GM18858 (cell line): ENCODE measurements around the gene GTF3C5.
"Not testable (repeated sequence)": the region's sequence is repeated elsewhere in the genome, so short reads cannot be mapped to it uniquely, and the experiment has no call there.

ENCODE experiments used
- ATAC-seq: cut with Tn5 transposase; IDR thresholded peaks from one replicate; pipeline ENCODE4 v1.9.1; 2021; ENCODE audit not compliant: unreplicated experiment

Gene GTF3C5

DNA sequence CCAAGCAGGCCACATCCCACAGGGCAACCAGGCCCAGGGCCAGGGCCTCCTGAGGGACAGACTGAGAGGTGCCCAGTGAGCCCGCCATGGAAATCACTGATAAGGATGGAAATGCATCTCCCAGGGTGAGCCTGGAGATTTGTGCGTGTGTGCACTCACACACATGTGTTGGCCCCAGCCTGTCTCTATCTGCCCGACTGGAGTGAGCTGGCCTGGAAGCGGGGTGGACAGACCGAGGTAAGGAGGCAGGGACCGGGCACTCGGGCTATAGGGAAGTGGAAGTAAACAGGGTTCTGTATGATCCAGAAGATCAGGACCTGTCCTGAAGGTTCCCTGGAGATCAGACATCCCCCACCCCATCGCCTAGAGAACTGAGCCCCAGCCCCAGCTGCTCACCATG lies 34.9 kb upstream of the GTF3C5 start:
- no peak for ATAC-seq

DNA sequence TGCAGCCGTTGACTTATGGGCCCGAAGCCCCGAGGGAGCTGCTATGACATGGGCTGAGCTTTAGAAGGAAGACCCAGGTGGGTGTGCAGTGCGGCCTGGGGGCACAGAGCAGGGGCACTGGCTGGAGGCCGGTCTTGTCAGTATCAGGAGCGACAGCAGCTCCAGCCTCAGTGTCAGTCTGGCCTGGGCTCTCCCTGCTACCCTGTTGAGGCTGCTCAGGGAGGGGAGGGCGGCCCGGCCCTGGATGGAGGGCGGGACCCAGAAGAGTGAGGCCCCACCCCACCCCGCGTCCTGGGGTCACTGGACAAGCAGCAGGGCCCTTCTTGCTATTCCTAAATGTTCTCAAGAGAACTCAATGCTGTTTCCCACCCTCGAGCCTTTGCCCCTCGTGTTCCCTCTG lies 34.3 kb upstream of the GTF3C5 start:
- no peak for ATAC-seq

DNA sequence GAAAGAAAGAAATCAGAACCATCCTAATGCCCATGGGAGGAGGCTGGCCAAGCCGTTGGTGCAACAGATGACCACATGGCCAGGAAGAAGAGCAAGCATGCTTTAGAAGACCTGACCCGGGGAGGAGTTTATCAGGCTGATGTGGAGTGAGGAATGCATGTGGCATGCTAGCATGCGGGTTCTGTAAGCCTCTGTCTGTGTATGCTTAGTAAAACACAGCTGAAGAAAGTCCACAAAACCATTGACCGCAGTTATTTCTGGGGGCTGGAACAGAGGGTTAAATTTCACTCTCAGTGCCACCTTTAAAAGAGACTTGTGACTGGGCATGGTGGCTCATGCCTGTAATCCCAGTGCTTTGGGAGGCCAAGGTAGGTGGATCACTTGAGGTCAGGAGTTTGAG lies 33.2 kb upstream of the GTF3C5 start:
- no peak for ATAC-seq

DNA sequence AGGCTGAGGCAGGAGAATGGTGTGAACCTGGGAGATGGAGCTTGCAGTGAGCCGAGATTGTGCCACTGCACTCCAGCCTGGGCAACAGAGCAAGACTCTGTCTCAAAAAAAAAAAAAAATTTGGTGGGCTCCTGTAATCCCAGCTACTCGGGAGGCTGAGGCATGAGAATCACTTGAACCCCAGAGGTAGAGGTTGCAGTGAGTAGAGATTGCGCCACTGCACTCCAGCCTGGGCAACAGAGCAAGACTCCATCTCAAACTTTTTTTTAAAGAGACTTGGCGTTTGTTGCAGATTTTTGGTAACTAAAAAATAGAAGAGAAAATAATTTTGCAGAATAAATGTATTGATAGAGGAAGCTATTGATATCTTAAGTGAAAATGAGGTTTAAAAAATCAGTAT lies 32.6 kb upstream of the GTF3C5 start:
- not testable (repeated sequence) for ATAC-seq

DNA sequence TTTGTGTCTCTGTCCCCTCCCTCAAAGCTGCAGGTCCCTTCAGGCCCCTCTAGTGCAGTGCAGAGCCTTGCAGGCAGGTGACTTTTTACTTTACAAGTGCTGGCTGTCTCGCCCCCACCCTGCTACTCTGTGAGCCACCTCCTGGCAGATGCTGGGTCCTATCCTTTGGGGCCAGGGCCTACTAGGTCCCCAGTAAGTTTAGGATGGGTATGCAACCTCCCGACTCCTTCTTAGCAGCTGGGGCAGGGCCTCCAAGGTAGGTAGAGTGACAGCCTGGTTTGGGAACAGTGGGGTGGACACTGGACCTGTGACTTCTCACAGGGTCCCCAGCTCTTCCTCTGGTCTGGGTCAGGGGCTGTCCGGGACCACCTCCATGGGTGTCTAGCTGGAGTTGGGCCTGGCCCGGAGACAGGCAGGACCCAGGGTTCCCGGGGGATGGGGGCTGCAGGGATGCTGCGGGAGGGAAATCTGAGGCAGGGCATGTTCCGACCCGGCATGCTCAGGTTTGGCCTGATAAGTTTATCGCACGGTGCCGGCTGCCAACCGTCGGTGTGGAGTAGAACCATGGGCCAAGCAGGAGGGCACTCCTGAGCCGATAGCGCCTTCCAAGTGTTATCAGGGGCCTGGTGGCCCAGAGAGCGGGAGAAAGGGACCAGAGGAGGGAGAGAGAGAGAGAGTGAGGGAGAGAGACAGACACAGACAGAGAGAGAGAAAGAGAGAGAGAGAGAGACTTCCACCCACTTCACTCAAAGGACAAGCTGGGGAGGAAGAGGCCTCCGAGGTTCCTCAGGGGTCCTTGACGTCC lies 31.8 kb upstream of the GTF3C5 start:
- ATAC-seq = no peak

DNA sequence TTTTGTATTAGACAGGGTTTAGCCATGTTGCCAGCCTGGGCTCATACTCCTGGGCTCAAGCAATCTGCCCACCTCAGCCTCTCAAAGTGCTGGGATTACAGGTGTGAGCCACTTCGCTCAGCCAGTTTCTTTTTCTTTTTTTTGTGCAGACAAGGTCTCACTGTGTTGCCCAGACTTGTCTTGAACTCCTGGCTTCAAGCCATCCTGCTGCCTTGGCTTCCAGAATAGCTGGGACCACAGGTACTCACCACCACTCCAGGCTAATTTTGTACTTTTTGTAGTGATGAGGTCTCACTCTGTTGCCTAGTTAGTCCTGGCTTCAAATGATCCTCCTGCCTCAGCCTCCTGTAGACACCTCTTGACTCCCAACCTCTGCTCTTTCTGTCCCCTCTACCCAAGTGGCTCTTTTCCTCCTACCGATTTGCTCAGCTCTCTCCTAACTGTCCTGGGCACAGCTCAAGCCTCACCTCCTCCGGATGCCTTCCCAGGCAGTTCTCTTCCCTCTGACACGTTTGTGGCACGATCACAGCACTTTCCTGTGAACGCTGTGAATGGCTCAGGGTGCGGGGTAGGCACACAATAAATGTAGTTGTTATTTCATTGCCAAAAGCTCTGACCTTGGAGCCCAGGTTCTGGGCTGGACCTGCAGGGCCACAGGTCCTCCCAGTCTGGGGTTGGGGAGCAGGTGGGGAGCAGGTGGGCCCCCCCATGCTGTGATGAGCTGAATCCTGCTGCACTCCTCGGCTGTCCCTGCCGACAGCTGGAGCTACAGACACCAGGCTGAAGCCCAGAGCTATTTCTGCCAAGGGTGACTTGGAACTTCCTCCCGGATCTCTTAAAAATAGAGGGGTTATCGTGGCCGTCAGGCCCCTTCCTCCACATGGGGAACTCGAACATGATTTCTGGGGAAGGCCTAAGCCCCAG lies 28.4 kb upstream of the GTF3C5 start:
- no peak for ATAC-seq

DNA sequence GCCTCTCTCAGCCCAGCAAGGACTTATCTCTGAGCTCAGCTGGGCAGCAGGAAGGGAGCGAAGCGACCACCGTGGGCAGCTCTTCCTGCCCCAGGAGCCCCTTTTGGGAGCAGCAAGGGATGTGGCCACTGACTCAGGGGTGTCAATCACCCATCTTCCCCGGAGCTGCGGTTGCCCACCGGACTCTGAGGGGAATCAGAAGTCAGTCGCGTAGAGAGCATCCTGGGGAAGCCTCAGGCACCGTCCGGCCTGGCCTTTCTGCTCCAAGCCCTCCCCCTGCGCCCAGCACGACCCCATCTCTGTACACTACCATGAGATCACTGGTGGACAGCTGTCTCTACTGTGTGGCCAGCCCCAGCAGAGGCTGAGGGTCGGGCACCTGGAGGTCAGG lies 27.7 kb upstream of the GTF3C5 start:
- ATAC-seq = no peak

DNA sequence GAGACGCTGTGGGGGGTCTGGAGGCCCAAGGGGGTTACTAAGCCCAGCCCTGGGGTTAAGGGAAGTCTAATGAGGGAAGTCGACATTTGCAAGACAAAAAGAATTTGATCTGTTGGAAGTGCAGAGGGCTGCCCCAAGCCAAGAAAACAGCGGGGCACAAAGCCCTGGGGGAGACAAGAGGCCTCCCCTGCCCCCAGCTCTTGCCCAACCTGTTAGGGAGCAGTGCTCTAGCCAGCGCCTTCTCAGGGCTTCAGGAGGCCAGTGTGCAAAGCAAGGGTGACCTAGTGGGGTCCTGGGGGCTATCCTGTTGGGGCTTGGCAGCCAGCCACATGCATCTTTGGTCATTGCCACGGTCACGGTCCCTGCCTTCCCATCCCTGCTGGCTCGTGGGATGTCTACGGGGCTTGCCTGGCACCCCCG lies 27.1 kb upstream of the GTF3C5 start:
- ATAC-seq = no peak

DNA sequence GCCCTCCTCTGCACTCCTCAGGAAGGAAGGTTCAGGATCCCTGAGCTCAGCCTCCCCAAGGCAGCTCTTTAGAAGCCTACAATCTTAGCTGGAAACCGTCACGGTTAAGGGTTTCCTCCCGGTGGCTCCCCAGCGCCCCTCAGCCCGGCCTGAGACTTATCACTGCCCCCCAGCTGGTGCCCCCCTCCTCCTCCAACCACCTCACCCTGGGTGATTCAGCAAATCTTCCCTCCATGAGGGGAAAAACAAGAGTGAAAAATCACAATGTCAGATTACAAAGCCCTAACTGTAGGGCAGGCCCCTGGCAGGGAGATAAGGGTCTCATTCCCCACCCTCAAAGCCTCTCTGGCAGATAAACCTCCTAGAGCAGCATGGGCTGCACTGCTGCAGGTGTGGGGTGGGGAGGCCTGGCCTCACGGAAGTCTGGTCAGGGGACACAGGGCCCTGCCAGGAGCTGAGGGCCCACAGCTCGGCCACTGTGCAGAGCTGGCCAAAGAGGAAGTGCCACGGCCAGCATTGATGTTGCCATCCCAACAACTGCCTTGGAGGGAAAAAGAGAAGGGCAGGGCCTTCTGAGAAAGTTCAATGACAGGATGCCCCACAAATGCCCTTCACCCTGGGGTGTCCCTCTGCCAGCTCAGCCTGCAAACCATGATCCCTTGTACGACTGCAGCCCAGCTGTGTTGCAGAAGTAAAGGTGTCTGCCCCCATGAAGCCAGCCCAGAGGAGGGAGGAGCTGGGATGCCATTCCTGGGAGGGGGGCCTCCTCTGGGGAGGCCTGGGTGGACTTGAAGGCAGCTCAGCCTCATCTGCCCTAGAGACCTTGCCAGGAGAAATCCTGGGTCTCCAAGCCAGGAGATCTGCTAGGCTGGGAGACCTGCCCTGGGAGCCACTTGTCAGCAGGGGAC lies 26.5 kb upstream of the GTF3C5 start:
- no peak for ATAC-seq

DNA sequence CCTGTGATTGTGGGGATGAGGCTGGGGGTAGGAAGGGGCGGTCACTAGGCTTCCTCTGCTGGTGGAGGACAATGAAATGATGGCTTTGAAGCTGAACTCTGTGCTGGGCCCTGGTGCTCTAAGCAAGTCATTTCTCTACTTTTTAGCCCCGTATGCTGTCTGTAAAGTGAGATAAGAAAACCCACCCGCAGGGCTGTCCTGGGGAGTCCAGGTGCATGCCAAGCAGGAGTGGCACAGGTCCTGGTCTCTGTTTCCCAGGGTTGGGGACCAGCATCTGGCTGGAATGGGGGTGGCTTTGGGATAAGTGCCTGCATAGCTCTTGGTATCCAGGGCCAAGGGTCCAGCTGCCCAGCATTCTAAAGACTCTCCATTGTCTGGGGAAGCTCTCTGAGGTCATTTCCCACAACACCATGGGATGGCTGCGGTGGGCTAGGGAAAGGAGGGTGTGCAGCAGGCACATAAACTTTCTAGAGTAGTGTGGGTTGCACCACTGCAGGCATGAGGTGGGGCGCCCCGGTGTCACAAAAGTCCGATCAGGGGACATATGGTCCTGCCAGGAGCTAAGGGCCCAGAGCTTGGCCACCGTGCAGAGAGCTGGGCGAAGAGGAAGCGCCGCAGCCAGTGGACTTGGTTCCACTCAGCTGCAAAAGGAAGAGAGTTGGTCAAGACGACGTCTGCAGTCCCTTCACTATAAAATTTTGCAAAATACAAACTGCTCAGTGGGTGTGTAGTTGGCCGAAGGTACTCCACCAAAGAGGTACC lies 25.6 kb upstream of the GTF3C5 start:
- ATAC-seq = no peak

DNA sequence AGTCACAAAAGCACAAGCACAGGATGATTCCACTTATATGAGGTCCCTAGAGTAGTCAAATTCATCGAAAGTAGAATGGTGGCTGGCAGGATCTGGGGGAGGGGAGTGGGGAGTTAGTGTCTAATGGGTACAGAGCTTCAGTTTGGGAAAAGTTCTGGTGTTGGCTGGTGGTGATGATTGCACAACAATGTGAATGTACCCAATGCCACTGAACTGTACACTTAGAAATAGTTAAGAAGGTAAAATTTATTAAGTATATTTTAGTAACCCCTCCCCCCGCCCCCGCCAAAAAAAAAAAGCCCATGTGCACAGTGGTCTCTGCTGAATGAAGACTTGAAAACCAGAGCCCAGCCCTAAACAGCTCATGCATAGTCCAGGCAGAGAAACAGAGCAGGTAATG lies 24.8 kb upstream of the GTF3C5 start:
- ATAC-seq = no peak

DNA sequence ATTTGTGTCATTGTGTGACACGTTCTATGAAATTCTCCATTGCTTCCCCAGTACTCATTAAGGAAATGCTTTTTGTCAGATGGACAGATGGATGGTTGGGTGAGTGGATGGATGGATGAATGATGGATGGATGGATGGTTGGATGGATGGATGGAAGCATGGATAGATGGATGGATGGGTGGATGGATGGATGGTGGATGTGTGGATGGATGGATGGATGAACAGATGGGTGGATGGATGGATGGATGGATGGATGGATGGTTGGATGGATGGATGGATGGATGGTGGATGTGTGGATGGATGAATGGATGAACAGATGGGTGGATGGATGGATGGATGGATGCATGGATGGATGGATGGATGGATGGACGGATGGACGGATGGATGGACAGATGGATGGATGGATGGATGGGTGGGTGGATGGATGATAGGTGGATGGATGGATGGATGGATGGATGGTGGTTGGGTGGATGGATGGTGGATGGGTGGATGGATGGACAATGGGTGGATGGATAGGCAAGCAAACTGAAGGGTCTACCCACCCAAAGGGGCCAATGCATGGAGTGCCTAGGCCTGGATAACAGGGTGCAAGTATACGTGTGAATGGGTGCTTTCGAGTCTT lies 24.0 kb upstream of the GTF3C5 start:
- ATAC-seq = no peak

DNA sequence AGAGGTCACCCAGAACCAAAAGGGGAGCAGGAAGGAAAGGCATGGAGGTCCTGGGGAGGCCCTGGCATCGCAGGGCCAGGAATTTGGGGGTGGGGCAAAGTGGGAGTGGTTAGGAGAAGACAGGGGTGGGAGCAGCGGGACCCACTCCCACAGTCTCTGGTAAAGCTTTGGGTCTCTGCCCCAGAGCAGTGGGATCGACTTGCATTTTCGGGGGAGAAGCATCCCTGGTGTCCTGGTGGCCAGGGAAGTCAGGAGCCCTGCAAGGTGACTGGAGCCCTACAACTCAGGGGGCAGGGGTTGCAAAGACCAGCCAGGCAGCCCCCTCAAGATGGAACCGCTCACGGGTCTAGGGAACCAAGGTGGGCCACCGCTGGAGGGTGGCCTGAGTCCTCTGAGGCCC lies 22.4 kb upstream of the GTF3C5 start:
- no peak for ATAC-seq

DNA sequence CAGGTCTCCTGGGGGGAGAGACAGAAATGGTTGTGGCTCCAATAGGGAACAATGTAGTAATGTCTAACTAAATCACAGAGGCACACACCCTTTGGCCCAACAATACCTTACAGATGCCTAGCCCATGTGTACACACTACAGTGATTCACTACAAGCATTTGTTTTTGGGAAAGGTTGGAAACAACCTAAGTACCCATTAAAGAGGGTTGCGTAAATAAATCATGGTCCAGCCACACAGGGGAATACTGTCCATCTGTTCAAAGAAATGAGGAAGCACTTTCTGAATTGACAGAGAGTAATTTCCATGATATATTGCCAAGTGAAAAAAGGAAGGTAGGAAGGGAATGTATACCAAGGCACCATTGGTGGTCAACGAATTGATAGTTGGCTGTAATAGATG lies 22.0 kb upstream of the GTF3C5 start:
- ATAC-seq = no peak

DNA sequence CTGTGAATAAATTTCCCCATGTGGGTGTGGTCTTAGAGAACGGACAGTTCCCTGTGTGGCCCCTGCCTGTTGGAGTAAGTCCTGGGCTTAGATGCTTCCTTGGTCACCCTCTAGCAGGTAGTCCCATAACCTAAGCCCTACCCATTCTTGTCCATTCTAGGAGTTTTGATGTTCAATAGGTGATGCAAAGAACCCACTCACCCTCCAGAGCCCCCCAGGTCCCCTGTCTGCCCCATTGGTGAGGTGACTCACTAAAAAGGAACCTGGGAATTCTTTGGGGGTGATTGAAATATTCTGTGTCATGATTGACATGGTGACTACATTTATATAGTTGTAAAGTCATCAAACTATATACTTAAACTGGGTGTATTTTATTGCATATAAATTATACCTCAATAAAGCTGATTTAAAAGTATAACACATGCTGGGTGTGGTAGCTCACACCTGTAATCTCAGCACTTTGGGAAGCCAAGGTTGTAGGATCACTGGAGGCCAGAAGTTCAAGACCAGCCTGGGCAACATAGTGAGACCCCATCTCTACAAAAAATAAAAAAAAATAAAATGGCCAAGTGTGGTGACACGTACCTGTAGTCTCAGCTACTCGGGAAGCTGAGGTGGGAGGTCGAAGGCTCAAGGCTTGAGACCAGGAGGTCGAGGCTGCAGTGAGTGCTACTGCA lies 20.8 kb upstream of the GTF3C5 start:
- ATAC-seq = no peak

DNA sequence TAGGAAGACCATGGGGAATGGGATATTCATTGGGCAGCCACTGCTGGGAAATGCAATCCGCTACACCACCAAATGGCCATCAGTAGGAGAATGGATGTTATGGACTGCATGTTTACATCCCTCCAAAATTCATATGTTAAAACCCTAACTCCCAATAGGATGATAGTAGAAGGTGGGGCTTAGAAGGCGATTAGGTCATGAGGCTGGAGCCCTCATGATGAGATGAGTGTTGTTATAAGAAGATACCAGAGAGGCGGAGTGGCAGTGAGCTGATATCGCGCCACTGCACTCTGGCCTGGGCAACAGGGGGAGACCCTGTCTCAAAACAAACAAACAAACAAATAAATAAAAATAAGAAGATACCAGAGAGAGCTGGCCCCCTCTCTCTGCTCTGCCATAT lies 16.1 kb upstream of the GTF3C5 start:
- no peak for ATAC-seq

DNA sequence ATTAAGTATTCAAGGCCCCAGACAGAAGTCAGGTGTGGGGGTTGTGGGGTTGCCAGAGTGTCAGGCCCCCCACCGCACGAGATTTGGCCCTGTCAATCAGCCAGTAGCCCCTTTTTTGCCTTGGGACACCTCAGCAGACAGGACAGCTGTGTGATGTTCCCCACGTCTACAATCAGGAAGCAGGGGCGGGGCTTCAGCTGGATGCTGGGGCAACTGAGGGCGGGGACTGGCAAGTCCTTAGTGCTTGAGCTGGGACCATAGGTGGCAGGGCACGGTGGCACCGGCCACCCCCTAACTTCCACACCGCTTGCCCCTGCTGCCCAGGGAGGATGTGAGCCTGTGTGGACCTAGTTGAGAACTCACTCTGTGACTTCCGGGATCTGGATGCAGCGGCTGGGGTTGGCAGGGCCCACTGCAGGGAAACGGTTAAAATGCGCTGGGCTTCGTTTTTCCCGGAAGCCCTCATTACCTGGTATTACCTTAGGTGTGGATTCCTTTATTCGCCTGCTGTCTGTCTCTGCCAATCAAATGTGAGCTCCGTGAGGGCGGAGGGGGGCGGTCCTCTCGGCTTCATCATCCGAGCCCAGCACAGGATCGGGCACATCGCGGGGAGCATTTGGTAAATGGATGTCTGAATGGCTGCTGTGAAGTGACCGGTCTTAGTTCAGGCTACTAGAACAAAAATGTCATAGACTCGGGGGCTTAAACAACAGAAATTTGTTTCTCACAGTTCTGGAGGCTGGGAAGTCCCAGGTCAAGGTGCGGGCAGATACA lies 7.5 kb upstream of the GTF3C5 start:
- no peak for ATAC-seq

DNA sequence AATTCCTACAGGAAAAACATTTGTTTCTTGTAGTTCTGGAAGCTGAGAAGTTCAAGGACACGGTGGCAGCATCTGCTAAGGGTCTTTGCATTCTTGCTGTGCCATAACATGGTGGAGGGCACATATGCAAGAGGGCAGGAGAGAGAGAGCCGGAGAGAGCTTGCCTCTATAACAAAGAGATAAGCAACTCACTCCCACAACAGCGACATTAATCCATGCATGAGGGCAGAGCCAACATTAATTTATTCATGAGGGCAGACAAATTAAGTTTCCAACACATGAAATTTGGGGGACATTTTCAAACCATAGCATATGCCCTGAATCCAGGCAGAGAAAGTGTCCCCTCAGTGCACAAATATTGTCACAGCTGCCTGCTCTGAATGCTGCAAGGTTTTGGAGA lies 4.4 kb upstream of the GTF3C5 start:
- no peak for ATAC-seq

DNA sequence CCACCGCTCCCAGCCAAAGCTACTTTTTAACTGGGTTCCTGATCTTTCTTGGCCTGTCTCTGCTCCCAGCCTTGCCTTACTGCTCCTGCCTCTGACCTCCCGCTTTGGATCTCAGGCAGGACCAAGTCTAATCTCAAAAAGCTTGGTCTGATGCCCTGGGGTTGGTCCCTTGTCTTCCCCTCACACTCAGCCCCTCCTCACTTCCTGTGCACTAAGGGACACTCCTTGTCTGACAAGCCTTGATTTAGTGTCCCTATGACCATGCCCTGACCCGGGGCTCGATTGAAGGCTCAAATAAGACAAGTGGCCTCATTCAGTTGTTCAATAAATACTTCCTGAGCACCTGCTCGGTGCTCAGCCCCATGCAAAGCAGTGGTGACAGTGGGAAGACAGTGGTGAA lies 3.7 kb upstream of the GTF3C5 start:
- ATAC-seq = no peak
